Spinal cord (tissue), 10 donors: ENCODE measurements around the gene TMEM150B. TPM values are rescaled to one million over a fixed set of nuclear protein-coding genes. Genes with fewer than 3 reads are reported as not detected.

ENCODE experiments used
- DNase-seq, 6 donors: peaks; one replicate each; pipeline versions ENCODE4 v3.0.0 to v3.0.0-alpha.2; 2013 to 2015; ENCODE audit warnings: low spot score in 6 of 6, low read depth in 4 of 6
- H3K27ac ChIP-seq: one replicate; pipeline ENCODE4 v1.5.1; 2013; ENCODE audit warnings: low read depth, low read length, control low read depth
- H3K27me3 ChIP-seq: one replicate; pipeline ENCODE4 v1.6.1; 2013; ENCODE audit warnings: low read length; ENCODE audit not compliant: control insufficient read depth, insufficient read depth
- H3K36me3 ChIP-seq: one replicate; pipeline ENCODE4 v1.6.1; 2013; ENCODE audit warnings: low read length; ENCODE audit not compliant: control insufficient read depth, insufficient read depth
- H3K4me1 ChIP-seq: one replicate; pipeline ENCODE4 v1.6.1; 2013; ENCODE audit warnings: low read length; ENCODE audit not compliant: control insufficient read depth, insufficient read depth
- H3K4me3 ChIP-seq: one replicate; pipeline ENCODE4 v1.5.1; 2013; ENCODE audit warnings: low read depth, low read length, control low read depth
- H3K9me3 ChIP-seq: one replicate; pipeline ENCODE4 v1.6.1; 2013; ENCODE audit warnings: low read length; ENCODE audit not compliant: control insufficient read depth, insufficient read depth
- WGBS: methylation state at CpG from one replicate; pipeline ENCODE4 v1.1.5; 2013; ENCODE audit warnings: missing lambda C conversion rate; ENCODE audit not compliant: insufficient coverage; 5-methylcytosine and 5-hydroxymethylcytosine counted together
- polyA plus RNA-seq, 2 donors: library from polyadenylated mRNA; unstranded; fragments of 120-200 nt; gene quantifications; one replicate each; pipeline ENCODE4 v1.2.1, GENCODE V29; 2013; ENCODE audit not compliant: insufficient read length in 2 of 2
- total RNA-seq, 2 donors: library from RNA; depleted of rRNA in 1 of 2; stranded (reverse); fragments of 120-200 nt in 1 of 2; fragments of >200 nt in 1 of 2; gene quantifications; one replicate each; pipeline versions ENCODE4 v1.2.3 to v1.2.4, GENCODE V29; 2013 to 2014
- donor health status: healthy.

TMEM150B gene
- total and polyA plus RNA-seq, 4 donors = 0.52 to 0.89 (median 0.71) TPM

- no peak for DNase-seq
- no peaks in the 10 kb centered on the region for H3K9me3 ChIP-seq
- H3K36me3 ChIP-seq = peaks cover 33% of the 10 kb centered on the region
- H3K4me1 ChIP-seq = peaks cover 36% of the 10 kb centered on the region
- peak overlapping the region; percentile 90 for H3K4me3 ChIP-seq
- no peaks in the 10 kb centered on the region for H3K27me3 ChIP-seq
- 1% methylated on average over 22 of the region's 23 CpGs for WGBS
- peak overlapping the region; percentile 95 for H3K27ac ChIP-seq
These were observed 45.8 kb downstream of the TMEM150B start for GRCh38 chr19:55279340-55279739.

GRCh38 chr19:55278391-55279135 lies 46.6 kb downstream of the TMEM150B start:
- peaks cover 41% of the 10 kb centered on the region for H3K36me3 ChIP-seq
- 90% methylated on average over 1 of the region's 13 CpGs for WGBS
- H3K9me3 ChIP-seq = no peaks in the 10 kb centered on the region
- no peak overlapping the region for H3K27ac ChIP-seq
- no peaks in the 10 kb centered on the region for H3K27me3 ChIP-seq
- no peak for DNase-seq
- no peak overlapping the region for H3K4me3 ChIP-seq
- H3K4me1 ChIP-seq = peaks cover 35% of the 10 kb centered on the region

GRCh38 chr19:55277494-55277893 lies 47.6 kb downstream of the TMEM150B start:
- Histone ChIP-seq H3K4me3 (no peak overlapping the region), H3K27ac (no peak overlapping the region), H3K9me3 (no peaks in the 10 kb centered on the region), H3K36me3 (peaks cover 51% of the 10 kb centered on the region), H3K4me1 (peaks cover 26% of the 10 kb centered on the region), H3K27me3 (no peaks in the 10 kb centered on the region)
- DNase-seq = no peak
- WGBS = 73% methylated on average over 14 of the region's 17 CpGs

- Histone ChIP-seq H3K36me3 (peaks cover 57% of the 10 kb centered on the region), H3K27ac (no peak overlapping the region)
These were observed 48.3 kb downstream of the TMEM150B start for GRCh38 chr19:55276720-55277430.

GRCh38 chr19:55275851-55276719 lies 49.1 kb downstream of the TMEM150B start:
- Histone ChIP-seq H3K36me3 (peaks cover 65% of the 10 kb centered on the region), H3K27me3 (no peaks in the 10 kb centered on the region), H3K4me1 (peaks cover 26% of the 10 kb centered on the region), H3K4me3 (no peak overlapping the region), H3K27ac (no peak overlapping the region), H3K9me3 (no peaks in the 10 kb centered on the region)
- WGBS = 95% methylated on average over 7 of the region's 17 CpGs
- DNase-seq = no peak

More at GRCh38 chr19:55276720-55277430, 48.3 kb downstream of the TMEM150B start:
- DNase-seq = no peak
- Histone ChIP-seq H3K27me3 (no peaks in the 10 kb centered on the region), H3K4me1 (peaks cover 26% of the 10 kb centered on the region), H3K4me3 (no peak overlapping the region), H3K9me3 (no peaks in the 10 kb centered on the region)
- WGBS = 90% methylated on average over 15 of the region's 15 CpGs

GRCh38 chr19:55273978-55274707 lies 51.0 kb downstream of the TMEM150B start:
- DNase-seq = peak in 1 of 6 donors; percentile 5
- 85% methylated on average over 32 of the region's 36 CpGs for WGBS
- Histone ChIP-seq H3K27me3 (no peaks in the 10 kb centered on the region), H3K9me3 (no peaks in the 10 kb centered on the region), H3K27ac (no peak overlapping the region), H3K4me1 (peaks cover 11% of the 10 kb centered on the region), H3K36me3 (peaks cover 81% of the 10 kb centered on the region), H3K4me3 (no peak overlapping the region)

GRCh38 chr19:55272142-55272541 lies 53.0 kb downstream of the TMEM150B start:
- H3K4me1 ChIP-seq = no peaks in the 10 kb centered on the region
- H3K36me3 ChIP-seq = peaks cover 76% of the 10 kb centered on the region
- 90% methylated on average over 18 of the region's 18 CpGs for WGBS
- H3K27me3 ChIP-seq = no peaks in the 10 kb centered on the region
- no peak overlapping the region for H3K4me3 ChIP-seq
- no peak overlapping the region for H3K27ac ChIP-seq
- DNase-seq = no peak
- no peaks in the 10 kb centered on the region for H3K9me3 ChIP-seq

- H3K4me1 ChIP-seq = no peaks in the 10 kb centered on the region
- H3K27ac ChIP-seq = no peak overlapping the region
- H3K36me3 ChIP-seq = peaks cover 69% of the 10 kb centered on the region
- no peaks in the 10 kb centered on the region for H3K27me3 ChIP-seq
- DNase-seq = no peak
- 93% methylated on average over 14 of the region's 25 CpGs for WGBS
- no peaks in the 10 kb centered on the region for H3K9me3 ChIP-seq
- no peak overlapping the region for H3K4me3 ChIP-seq
These were observed 54.8 kb downstream of the TMEM150B start for GRCh38 chr19:55270172-55270942.
